GM19025 (cell line): ENCODE data around the gene SLC31A1.
A peak's percentile ranks its signal among the peaks of the same experiment; 100 is the strongest.
"Not testable (repeated sequence)": the region's sequence is repeated elsewhere in the genome, so short reads cannot be mapped to it uniquely, and the experiment has no call there.

Experiments used
- ATAC-seq: cut with Tn5 transposase; IDR thresholded peaks from one replicate; pipeline ENCODE4 v1.9.1; 2021; ENCODE audit warnings: mild to moderate bottlenecking, low read depth, moderate library complexity; ENCODE audit not compliant: unreplicated experiment

Gene SLC31A1

DNA sequence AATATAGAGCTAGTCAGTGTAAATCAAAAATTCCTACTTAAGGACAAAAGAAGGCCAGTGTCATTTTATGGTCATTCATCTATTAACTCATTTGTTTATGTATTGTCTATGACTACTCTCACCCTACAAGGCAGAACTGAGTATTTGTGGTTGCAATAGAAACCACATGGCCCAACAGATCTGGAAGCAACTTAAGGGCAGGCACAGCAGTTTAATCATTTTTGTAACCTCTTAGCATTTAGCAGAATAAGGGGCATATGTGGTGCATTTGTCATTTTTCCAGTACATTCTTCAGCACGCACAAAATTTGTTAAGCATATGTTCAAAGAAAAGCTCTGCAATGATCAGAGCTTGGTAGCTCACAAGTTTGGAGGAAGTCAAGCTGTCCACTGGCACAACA is 1.4 kb upstream of the SLC31A1 start:
- peak; percentile 40 for ATAC-seq

- ATAC-seq = no peak
Measured at GRCh38 chr9:113220467-113221002, 809 bp upstream of the SLC31A1 start.

- ATAC-seq = no peak
Measured at GRCh38 chr9:113221800-113222481, 597 bp downstream of the SLC31A1 start.

DNA sequence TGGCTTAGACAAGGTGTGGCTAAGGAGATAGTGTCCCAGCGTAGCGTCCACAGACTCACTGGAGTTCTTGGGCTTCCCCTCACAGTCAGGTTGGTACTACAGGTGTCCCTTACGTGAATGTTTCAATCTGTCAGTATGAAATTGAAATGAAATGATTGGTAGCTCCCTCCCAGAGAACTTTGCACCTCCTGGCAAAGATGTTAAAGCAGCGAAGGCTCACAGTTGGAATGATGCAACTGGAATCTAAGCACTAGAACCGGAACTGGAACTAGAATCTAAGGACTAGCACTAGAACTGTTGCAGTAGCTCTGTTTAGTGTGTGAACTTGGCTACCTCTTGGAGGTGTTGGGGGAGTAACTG is 1.1 kb downstream of the SLC31A1 start:
- ATAC-seq = no peak

DNA sequence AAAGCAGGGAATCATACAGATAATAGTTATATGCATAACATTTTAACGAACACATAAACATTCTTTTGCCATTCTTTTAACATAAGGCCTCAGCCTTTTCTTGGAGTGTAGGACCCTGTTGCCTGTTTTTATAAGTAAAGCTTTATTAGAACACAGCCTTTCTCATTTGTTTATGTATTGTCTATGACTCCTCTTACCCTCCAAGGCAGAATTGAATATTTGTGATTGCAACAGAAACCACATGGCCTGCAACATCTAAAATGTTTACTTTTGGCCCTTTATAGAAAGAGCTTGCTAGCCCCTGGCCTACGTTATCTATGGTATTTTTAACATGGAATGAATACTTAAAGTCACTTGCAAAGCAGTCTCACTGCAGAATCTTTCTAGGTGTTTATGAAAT is 2.6 kb downstream of the SLC31A1 start:
- no peak for ATAC-seq

GRCh38 chr9:113227436-113227835 is 6.1 kb downstream of the SLC31A1 start:
- ATAC-seq = no peak

DNA sequence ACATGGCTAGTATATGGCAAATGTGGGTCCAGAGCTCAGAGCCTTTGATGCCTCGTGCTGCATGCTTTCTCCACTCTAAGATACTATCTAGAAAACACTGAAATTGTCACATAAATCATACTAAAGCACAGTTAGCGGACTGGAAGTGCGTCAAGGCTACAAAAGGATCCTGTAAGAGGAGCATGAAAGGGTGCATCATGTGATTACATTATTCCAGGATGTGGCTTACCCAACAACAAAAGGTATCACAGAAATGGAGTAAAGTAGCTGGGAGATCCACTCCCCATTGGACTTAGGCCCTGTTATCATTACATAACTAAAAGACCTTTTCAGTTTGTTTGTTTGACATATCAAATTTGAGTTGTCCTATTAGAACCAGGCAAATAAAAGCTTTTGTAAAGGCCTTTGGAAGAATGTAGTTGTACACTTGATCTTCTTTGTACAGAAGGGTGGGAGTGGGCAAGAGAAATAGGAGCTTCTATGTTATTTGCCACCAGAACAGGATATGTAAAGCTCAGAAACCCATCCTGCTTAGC is 6.9 kb downstream of the SLC31A1 start:
- no peak for ATAC-seq

GRCh38 chr9:113231701-113232100 is 10.4 kb downstream of the SLC31A1 start:
- ATAC-seq = no peak

- not testable (repeated sequence) for ATAC-seq
Measured at GRCh38 chr9:113235701-113236255, 14.4 kb downstream of the SLC31A1 start.

- ATAC-seq = no peak
Measured at GRCh38 chr9:113237026-113237425, 15.7 kb downstream of the SLC31A1 start.

- ATAC-seq = no peak
Measured at GRCh38 chr9:113238202-113238858, 17.0 kb downstream of the SLC31A1 start.

- ATAC-seq = no peak
Measured at GRCh38 chr9:113238859-113239232, 17.5 kb downstream of the SLC31A1 start.

DNA sequence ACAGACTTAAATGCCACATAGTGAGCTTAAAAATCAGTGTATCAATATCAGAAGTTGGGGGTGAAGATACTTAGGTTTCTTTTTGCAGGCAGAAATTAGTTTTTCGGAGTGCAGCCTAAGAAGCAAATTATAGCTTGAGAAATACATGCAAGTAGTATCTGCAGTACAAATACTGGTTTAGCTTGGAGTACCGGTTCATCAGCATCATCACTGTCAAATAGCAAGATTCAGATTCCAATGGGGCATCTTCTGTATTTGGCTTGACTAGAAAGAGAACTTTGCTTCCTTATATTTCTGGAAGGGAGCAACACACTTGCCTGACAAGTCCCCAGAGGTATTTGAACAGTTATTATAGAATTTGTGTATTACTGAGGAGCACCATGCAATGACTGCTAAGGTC is 19.8 kb downstream of the SLC31A1 start:
- ATAC-seq = no peak

DNA sequence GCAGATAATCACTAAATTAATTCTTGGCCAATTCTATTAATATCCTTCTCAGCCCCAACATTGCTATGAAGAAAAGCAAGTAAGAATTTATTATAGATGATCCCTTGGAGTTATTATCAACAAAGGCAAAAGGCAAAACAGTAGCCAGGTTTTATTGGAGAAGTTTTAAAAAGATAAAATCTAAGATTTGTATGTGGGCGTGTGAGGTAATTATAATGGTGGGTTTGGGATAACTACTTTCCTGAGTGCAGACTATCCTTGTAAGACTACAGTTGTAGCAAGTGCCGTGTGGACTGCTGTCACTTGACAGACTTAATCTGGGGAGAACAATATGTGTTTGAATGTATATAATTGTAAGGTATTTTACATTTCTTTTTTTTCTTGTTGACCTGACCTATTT is 23.2 kb downstream of the SLC31A1 start:
- no peak for ATAC-seq

GRCh38 chr9:113245894-113246293 is 24.6 kb downstream of the SLC31A1 start:
- no peak for ATAC-seq

DNA sequence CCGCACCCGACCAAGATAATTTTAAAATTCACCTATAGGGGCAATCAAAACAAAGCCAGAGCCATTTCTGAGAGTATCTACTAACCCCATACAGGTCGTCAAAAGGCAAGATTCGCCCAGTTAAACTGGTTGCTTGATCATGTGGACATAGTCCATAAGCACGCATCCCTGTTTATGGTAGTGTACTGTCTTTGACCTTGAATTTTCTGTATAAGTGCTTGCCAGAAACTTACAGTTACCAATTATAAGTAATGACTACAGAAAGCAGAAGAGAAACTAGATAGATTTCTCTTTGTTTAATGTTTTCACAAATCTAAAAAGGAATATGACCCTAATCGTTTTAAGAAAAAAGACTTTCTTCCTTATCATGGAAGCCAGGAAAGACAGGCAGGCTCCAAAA is 25.6 kb downstream of the SLC31A1 start:
- ATAC-seq = no peak

- ATAC-seq = no peak
Measured at GRCh38 chr9:113247640-113248039, 26.3 kb downstream of the SLC31A1 start.

DNA sequence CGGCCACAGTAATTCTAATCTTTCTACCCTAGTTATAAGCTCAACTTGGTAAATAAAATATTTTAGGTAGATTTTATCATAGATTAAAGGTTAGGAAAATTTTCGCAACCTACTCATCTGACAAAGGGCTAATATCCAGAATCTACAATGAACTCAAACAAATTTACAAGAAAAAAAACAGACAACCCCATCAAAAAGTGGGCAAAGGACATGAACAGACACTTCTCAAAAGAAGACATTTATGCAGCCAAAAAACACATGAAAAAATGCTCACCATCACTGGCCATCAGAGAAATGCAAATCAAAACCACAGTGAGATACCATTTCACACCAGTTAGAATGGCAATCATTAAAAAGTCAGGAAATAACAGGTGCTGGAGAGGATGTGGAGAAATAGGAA is 28.3 kb downstream of the SLC31A1 start:
- not testable (repeated sequence) for ATAC-seq

DNA sequence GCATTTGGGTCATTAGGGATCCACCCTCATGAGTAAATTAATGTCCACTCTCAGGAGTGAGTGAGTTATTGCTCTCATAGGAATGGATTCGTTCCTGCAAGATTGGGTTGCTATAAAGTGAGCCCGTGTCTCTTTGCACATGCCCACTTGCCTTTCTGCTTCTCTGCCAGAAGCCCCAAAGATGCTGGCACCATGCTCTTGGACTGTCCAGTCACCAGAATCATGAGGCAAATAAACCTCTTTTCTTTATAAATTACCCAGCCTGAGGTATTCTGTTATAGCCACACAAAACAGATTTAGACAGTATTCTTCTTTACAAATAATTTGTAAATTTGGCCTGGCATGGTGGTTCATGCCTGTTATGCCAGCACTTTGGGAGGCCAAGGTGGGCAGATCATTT is 29.5 kb downstream of the SLC31A1 start:
- ATAC-seq = no peak

DNA sequence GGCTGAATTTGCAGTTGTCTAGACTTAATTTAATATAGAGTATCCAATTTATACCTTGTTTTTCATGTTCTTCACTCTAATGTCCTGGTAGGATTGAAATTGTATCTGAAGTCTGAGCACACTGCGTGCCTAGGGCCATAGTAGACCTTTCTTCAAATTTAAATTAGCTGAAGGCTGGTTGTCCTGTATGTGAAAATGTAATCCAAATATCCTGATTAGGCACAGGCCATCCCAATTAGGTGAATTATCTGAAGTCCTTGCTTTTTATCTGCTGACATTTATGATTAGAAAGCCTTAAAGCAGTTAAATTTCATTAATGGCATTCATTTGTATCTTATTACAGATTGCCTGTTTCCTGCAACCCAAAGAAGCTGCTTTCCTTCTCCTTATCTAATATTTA is 33.6 kb downstream of the SLC31A1 start:
- ATAC-seq = no peak

- ATAC-seq = no peak
Measured at GRCh38 chr9:113255438-113255837, 34.1 kb downstream of the SLC31A1 start.

GRCh38 chr9:113257863-113258262 is 36.5 kb downstream of the SLC31A1 start:
- no peak for ATAC-seq
